Subcutaneous adipose tissue (tissue), 4 donors: ENCODE data around the gene TMEM18. TPM values are rescaled to one million over a fixed set of nuclear protein-coding genes. Genes with fewer than 3 reads are reported as not detected.

ENCODE experiments used
- total RNA-seq, 4 donors: library from RNA; depleted of rRNA; stranded (reverse); fragments of >200 nt; gene quantifications; one replicate each; pipeline ENCODE4 v1.1.0, GENCODE V29; 2016
- TF ChIP-seq, protein P1 (sequence below): fragments of 450-650 bp; IDR thresholded peaks from one replicate; pipeline ENCODE4 v1.5.1; 2016; ENCODE audit warnings: low read depth, mild to moderate bottlenecking, control low read depth, antibody characterized with exemption, moderate library complexity

The TMEM18 gene
- total RNA-seq, 4 donors from 2014 or later = 11.9 to 29.9 (median 15.1) TPM

DNA sequence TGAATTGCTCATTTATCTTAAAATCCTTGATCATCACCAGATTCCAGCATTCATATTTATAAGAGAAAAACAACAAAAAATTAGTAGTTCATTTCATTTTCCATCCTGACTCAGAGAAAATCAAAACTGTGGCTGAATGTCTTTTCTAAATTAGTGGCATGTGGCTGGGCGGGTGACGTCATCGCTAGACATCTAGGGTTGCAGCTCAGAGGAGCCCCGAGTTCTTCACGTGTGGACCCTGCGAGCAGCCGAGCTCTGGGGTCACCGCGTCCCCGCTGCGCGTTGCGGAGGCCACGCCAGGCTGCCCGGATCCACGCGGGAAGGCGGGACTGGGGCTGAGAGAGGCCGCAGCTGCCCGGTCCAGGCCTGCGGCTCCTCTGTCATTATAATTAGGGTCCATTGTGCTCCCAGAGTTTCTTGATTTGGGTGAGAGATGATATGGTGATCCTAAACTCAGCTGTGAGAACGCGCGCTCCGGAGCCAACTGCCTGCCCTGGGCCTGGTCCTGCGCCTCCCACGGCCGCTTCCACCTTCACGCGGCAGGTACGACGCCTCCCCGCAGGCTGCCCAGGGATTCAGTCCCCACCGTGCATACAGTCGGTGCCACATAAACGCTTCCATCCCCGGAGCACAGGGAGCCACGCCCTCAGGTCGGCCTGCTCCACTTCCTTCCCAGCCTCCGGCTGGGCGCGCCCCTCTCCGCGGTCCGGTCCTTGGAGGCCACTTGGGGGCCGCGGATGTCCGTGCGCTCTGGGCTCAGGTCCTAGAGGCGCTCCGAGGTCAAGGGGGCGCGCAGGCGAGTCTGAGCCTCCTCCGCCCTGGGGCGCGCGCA lies 56.5 kb downstream of the TMEM18 start:
- TF ChIP-seq, protein P1, sequence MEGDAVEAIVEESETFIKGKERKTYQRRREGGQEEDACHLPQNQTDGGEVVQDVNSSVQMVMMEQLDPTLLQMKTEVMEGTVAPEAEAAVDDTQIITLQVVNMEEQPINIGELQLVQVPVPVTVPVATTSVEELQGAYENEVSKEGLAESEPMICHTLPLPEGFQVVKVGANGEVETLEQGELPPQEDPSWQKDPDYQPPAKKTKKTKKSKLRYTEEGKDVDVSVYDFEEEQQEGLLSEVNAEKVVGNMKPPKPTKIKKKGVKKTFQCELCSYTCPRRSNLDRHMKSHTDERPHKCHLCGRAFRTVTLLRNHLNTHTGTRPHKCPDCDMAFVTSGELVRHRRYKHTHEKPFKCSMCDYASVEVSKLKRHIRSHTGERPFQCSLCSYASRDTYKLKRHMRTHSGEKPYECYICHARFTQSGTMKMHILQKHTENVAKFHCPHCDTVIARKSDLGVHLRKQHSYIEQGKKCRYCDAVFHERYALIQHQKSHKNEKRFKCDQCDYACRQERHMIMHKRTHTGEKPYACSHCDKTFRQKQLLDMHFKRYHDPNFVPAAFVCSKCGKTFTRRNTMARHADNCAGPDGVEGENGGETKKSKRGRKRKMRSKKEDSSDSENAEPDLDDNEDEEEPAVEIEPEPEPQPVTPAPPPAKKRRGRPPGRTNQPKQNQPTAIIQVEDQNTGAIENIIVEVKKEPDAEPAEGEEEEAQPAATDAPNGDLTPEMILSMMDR = no peak

DNA sequence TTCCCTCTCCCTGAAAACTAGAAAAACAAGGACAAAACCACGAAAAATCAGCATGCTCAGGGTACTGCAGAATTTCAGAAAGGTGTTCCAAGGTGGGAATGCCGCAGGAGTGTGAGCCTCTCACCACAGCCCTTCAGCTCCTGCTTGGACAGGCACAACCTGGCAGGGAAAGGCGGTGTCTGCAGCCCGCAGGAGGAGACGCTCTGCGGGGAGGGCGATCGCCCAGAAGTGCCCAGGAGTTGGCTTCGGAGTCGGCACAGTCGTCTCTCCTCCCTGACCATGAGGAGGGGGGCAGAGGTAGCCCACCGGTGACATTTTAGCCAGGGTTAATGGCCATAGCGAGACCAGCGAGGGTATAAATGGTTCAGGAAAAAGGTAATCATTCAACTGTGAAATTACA lies 57.2 kb downstream of the TMEM18 start:
- TF ChIP-seq, protein P1 = no peak

DNA sequence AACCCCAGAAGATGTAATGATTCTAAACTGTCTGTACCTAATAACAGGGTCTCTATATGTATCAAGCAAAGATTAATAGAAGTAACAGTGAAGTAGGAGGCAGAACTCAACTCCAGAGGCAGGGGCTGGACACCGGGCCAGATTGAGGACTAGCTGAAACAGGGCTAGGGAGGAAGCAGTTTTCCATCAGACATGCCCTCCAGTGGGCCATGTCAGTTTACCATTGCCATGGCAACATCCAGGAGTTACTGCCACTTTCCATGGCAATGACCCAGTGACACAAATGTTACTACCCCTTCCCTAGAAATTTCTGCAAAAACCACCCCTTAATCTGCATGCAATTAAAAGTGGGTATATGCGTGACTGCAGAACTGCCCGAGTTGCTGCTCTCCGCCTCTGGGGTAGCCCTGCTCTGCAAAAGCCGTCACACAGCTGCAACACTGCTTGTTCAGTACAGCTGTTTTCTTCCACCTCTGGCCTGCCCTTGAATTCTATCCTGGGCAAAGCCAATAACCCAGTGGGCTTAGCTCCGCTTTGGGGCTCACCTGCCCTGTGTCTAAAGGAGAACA lies 58.7 kb downstream of the TMEM18 start:
- TF ChIP-seq, protein P1 = no peak

DNA sequence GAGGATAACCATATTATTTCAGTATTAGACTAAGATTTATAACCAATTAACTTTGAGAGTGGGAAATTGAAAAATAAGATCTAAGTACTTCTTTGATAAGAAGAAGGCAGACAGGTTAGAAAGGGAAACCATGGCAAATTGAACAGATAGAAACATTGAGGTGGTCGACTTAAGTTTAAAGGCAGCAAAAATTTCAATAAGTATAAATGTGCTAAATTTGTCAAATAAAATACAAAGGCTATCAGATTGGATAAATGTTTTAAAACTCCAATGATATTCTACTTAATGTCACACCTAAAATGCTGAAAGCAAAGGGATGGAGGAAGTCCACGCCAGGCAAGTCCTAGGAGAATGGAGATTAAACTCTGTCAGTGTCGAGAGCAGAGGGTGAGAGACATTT lies 59.2 kb downstream of the TMEM18 start:
- TF ChIP-seq, protein P1 = no peak
